ENCODE data around the gene TCAIM. TPM values are rescaled to one million over a fixed set of nuclear protein-coding genes. Genes with fewer than 3 reads are reported as not detected.

Gene TCAIM
- total and polyA plus RNA-seq, 12 donors = 13.5 to 43.9 (median 33.3) TPM

DNA sequence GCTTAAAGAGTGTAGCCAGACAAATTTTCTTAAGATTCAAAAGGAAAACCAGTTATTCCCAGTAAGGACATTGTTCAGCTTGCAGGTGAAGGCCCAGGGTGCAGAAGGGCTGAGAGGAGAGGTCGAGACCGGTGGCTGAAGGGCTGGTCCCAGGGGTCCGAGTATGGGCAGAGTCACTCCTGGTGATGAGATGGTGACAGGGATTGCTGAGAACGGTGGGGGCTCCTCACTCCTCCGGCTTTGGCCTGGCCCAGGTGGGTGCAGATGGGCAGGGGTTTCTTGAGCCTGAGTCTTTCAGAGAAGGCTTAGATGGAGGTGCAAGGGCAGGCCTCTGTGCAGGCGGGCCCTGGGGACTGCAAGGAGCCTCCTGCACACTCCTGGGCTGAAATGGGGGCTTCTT lies 82.7 kb downstream of the TCAIM start:
- no peak for TF ChIP-seq CTCF (IDR thresholded peaks at IDR 0.05)
- ATAC-seq = no peak
- H3K27me3 ChIP-seq = no peaks in the 10 kb centered on the region
- H3K36me3 ChIP-seq = no peaks in the 10 kb centered on the region
- no peak overlapping the region for H3K4me3 ChIP-seq
- H3K27ac ChIP-seq = no peak overlapping the region
- H3K4me1 ChIP-seq = no peaks in the 10 kb centered on the region
- intact Hi-C loops (cut with DNase I) = no loop called here
- DNase-seq = no peak
- WGBS, 2 donors = 88 to 92% methylated on average over 6 of the region's 6 CpGs
- H3K9me3 ChIP-seq = no peaks in the 10 kb centered on the region

DNA sequence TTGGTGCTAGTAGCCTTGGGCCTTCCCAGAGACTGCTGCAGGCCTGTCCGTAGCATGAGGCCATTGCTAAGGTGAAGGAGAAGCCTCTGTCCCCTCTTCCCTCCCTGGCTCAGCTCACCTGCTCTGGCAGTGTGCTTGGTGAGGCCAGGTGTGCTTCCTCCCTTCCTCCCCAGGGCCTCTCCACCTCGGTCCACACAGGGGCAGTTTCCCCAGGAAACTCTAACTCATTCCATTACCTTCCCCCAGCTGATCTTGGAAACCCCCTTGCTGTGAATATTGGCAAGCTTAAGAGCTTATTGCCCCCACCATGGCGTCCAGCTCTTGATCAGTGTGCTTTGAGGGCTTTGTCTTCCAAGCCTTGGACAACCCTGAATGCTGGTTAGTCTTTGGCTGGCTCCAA lies 86.2 kb downstream of the TCAIM start:
- no peak for TF ChIP-seq CTCF (IDR thresholded peaks at IDR 0.05)
- Histone ChIP-seq H3K9me3 (no peaks in the 10 kb centered on the region), H3K4me3 (no peak overlapping the region), H3K27me3 (no peaks in the 10 kb centered on the region), H3K27ac (no peak overlapping the region), H3K4me1 (no peaks in the 10 kb centered on the region), H3K36me3 (no peaks in the 10 kb centered on the region)
- 68 to 81% methylated on average over 3 of the region's 3 CpGs for WGBS, 2 donors
- intact Hi-C loops (cut with DNase I) = no loop called here
- DNase-seq (no peak), ATAC-seq (no peak)

DNA sequence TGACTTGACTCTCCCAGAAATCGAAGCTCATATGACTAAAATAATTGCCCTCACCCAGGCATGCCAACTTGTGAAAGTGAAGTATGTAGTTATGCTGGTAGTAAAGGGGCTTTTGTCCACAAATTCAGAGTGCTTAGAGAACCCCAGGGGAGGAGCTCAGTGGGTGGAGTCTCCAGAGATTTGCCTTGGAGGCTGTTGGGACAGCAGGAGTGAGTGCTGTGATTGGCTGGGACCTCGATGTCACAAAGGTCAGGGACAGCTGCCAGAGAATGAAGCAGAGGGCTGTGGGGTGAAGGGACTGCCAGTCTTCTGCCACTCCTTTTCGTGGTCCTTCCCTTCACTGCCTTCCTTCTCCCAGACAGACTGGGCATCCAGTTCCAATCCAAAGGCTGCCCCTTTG lies 89.1 kb downstream of the TCAIM start:
- H3K4me3 ChIP-seq = no peak overlapping the region
- ATAC-seq (no peak), DNase-seq (no peak)
- no peaks in the 10 kb centered on the region for H3K27me3 ChIP-seq
- no peaks in the 10 kb centered on the region for H3K36me3 ChIP-seq
- WGBS, 2 donors = 83 to 89% methylated on average over 3 of the region's 3 CpGs
- no peak for TF ChIP-seq CTCF (IDR thresholded peaks at IDR 0.05)
- H3K4me1 ChIP-seq = peaks cover 0 to 4% (median 0%) of the 10 kb centered on the region in 9 donors
- no peaks in the 10 kb centered on the region for H3K9me3 ChIP-seq
- intact Hi-C loops (cut with DNase I) = no loop called here
- no peak overlapping the region for H3K27ac ChIP-seq

DNA sequence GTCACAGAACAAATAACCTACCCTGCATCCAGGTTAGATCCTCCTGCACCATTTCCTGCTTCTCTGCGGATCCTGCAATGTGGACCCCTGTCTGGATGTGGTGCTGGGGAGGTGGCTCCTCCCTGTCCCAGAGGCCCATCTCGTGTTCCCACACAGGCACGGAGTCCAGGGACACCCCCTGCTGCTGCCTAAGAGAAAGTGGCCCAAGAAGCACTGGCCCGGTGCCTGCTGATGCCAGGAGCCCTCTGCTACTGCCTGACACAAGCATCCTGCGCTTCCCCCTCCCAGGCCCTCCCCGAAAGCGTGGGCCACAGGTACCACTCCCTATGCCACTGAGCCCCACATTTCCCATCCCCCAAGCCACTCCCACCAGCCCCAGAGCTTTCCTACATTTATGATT lies 90.3 kb downstream of the TCAIM start:
- Histone ChIP-seq H3K4me1 (peaks cover 0 to 4% (median 0%) of the 10 kb centered on the region in 9 donors), H3K27me3 (no peaks in the 10 kb centered on the region), H3K36me3 (no peaks in the 10 kb centered on the region), H3K27ac (no peak overlapping the region), H3K4me3 (no peak overlapping the region), H3K9me3 (no peaks in the 10 kb centered on the region)
- no peak for DNase-seq
- intact Hi-C loops (cut with DNase I) = no loop called here
- no peak for TF ChIP-seq CTCF (IDR thresholded peaks at IDR 0.05)
- 79 to 83% methylated on average over 7 of the region's 7 CpGs for WGBS, 2 donors
- ATAC-seq = peak in 1 of 8 donors; percentile 38

GRCh38 chr3:44429459-44429858 lies 90.9 kb downstream of the TCAIM start:
- no peak overlapping the region for H3K4me3 ChIP-seq
- H3K9me3 ChIP-seq = no peaks in the 10 kb centered on the region
- no peak for ATAC-seq
- H3K36me3 ChIP-seq = no peaks in the 10 kb centered on the region
- no peak overlapping the region for H3K27ac ChIP-seq
- intact Hi-C loops (cut with DNase I) = no loop called here
- no peak for TF ChIP-seq CTCF (IDR thresholded peaks at IDR 0.05)
- H3K4me1 ChIP-seq = peaks cover 0 to 4% (median 0%) of the 10 kb centered on the region in 9 donors
- 78 to 86% methylated on average over 6 of the region's 6 CpGs for WGBS, 2 donors
- H3K27me3 ChIP-seq = no peaks in the 10 kb centered on the region
- no peak for DNase-seq
